ENCODE results near the gene PRICKLE1.

- TF ChIP-seq, protein P1, sequence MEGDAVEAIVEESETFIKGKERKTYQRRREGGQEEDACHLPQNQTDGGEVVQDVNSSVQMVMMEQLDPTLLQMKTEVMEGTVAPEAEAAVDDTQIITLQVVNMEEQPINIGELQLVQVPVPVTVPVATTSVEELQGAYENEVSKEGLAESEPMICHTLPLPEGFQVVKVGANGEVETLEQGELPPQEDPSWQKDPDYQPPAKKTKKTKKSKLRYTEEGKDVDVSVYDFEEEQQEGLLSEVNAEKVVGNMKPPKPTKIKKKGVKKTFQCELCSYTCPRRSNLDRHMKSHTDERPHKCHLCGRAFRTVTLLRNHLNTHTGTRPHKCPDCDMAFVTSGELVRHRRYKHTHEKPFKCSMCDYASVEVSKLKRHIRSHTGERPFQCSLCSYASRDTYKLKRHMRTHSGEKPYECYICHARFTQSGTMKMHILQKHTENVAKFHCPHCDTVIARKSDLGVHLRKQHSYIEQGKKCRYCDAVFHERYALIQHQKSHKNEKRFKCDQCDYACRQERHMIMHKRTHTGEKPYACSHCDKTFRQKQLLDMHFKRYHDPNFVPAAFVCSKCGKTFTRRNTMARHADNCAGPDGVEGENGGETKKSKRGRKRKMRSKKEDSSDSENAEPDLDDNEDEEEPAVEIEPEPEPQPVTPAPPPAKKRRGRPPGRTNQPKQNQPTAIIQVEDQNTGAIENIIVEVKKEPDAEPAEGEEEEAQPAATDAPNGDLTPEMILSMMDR (conservative IDR thresholded peaks at IDR 0.05; ENCODE audit: low read depth, low read length): no peak
- TF ChIP-seq POLR2A (IDR thresholded peaks at IDR 0.05; ENCODE audit: low read depth, low read length) (no peak), ELK1 (IDR thresholded peaks at IDR 0.05; ENCODE audit: borderline replicate concordance, low read depth, low read length) (no peak), RAD21 (IDR thresholded peaks at IDR 0.05; ENCODE audit: low read length) (no peak), CEBPB (IDR thresholded peaks at IDR 0.05; ENCODE audit: low read depth, low read length) (no peak), FOS (IDR thresholded peaks at IDR 0.05; ENCODE audit: low read depth, low read length) (no peak)
Observed at GRCh38 chr12:42462486-42462885, 127.1 kb downstream of the PRICKLE1 start.
